ENCODE data around the gene MRPL34. TPM values are rescaled to one million over a fixed set of nuclear protein-coding genes. Genes with fewer than 3 reads are reported as not detected.

The MRPL34 gene
- total and polyA plus RNA-seq, 9 of the 15 experiments (the other 6 are each of a cell fraction or from before 2014, with no cell fraction given): 11.5 to 256 (median 72.5) TPM

DNA sequence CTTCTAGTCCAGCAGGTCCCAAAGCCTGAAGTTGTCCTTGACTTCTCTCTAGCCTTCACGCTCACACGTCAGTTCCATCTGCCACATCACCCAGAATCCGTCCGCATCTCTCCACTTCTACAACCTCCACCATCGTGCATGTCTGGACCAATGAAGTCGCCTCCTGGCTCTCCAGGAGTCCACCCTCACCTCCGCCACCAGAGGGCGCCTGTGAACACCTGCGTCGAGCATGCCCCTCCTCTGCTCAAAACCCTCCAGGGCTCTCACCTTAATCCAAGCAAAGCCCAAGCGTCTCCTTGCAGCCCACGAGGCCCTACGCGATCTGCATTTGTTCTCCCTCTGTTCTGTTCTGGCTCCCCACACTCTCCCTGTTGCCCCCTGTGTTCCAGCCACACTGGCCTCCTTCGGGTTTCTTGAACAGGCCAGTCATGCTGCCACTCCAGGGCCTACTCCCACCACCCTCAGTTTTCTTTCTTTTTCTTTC is 44.8 kb upstream of the MRPL34 start (continued):
- 0 out of 2 replicates have a peak, but pooled peaks have one; percentile 38 for TF ChIP-seq ZBTB40 (IDR thresholded peaks at IDR 0.05)
- TF ChIP-seq ZBTB40 (CRISPR knock-in tag; IDR thresholded peaks at IDR 0.05): no peak
- no peak for TF ChIP-seq RBM25 (IDR thresholded peaks at IDR 0.05; ENCODE audit: low read depth, low read length, severe bottlenecking)
- TF ChIP-seq HNRNPL (IDR thresholded peaks at IDR 0.05; ENCODE audit: low read depth, low read length): no peak
- no peak for TF ChIP-seq GABPA (tag; conservative IDR thresholded peaks at IDR 0.05; ENCODE audit: low read depth)
- TF ChIP-seq ZNF253 (CRISPR knock-in tag; conservative IDR thresholded peaks at IDR 0.05): no peak
- TF ChIP-seq MCM7 (IDR thresholded peaks at IDR 0.05): no peak
- TF ChIP-seq ZNF586 (CRISPR knock-in tag; conservative IDR thresholded peaks at IDR 0.05): no peak
- TF ChIP-seq U2AF1 (optimal IDR thresholded peaks at IDR 0.05; ENCODE audit: low read depth, low read length): no peak
- TF ChIP-seq SIRT6 (IDR thresholded peaks at IDR 0.05; ENCODE audit: low read depth, low read length): no peak
- TF ChIP-seq MCM5 (IDR thresholded peaks at IDR 0.05; ENCODE audit: low read depth): no peak
- peak; percentile 66 for TF ChIP-seq MAX (CRISPR knock-in tag; IDR thresholded peaks at IDR 0.05)
- no peak for TF ChIP-seq YBX1 (IDR thresholded peaks at IDR 0.05)
- TF ChIP-seq HNRNPUL1 (IDR thresholded peaks at IDR 0.05; ENCODE audit: low read length): no peak
- TF ChIP-seq, protein P1, sequence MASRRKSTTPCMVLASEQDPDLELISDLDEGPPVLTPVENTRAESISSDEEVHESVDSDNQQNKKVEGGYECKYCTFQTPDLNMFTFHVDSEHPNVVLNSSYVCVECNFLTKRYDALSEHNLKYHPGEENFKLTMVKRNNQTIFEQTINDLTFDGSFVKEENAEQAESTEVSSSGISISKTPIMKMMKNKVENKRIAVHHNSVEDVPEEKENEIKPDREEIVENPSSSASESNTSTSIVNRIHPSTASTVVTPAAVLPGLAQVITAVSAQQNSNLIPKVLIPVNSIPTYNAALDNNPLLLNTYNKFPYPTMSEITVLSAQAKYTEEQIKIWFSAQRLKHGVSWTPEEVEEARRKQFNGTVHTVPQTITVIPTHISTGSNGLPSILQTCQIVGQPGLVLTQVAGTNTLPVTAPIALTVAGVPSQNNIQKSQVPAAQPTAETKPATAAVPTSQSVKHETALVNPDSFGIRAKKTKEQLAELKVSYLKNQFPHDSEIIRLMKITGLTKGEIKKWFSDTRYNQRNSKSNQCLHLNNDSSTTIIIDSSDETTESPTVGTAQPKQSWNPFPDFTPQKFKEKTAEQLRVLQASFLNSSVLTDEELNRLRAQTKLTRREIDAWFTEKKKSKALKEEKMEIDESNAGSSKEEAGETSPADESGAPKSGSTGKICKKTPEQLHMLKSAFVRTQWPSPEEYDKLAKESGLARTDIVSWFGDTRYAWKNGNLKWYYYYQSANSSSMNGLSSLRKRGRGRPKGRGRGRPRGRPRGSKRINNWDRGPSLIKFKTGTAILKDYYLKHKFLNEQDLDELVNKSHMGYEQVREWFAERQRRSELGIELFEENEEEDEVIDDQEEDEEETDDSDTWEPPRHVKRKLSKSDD (conservative IDR thresholded peaks at IDR 0.05; ENCODE audit: low read length): no peak
- TF ChIP-seq ARNT (IDR thresholded peaks at IDR 0.05): peak in 1 of 2 experiments; percentile 78; a peak in 2 of 4 replicates
- no peak for TF ChIP-seq DACH1 (IDR thresholded peaks at IDR 0.05; ENCODE audit: partially characterized antibody)
- 0 out of 2 replicates have a peak, but pooled peaks have one; percentile 23 for TF ChIP-seq HIVEP1 (CRISPR knock-in tag; IDR thresholded peaks at IDR 0.05)
- no peak for TF ChIP-seq POLR3A (IDR thresholded peaks at IDR 0.05; ENCODE audit: borderline replicate concordance, extremely low read depth, insufficient read depth, insufficient read length)

All from K562 (cell line).